Measurements from ENCODE around the gene MGAT4B. TPM values are rescaled to one million over a fixed set of nuclear protein-coding genes. Genes with fewer than 3 reads are reported as not detected.

The MGAT4B gene
- 154 and 178 TPM in 2 replicates for total RNA-seq

GRCh38 chr5:179806250-179807048 is at the start of gene MGAT4B:
Gene MGAT4B (minus strand): TSS chr5:179806866. CDS start chr5:179806583, 283 bp downstream.

GRCh38 chr5:179820483-179821297 is 14.0 kb upstream of the MGAT4B start, which contains the start of gene SQSTM1:
Gene SQSTM1 (plus strand): TSS chr5:179820905. CDS start chr5:179820937, 32 bp downstream.

GRCh38 chr5:179793468-179794139 is 13.1 kb downstream of the MGAT4B start, which contains the start of gene LTC4S:
Gene LTC4S (plus strand): TSS chr5:179793986. CDS start chr5:179794081, 95 bp downstream.

Other genes starting within 250 kb of the MGAT4B start
- gene HNRNPH1, start 183.2 kb downstream of the MGAT4B start, total RNA-seq: 169 and 209 TPM in 2 replicates
- gene CBY3, start 125.8 kb downstream of the MGAT4B start, total RNA-seq: not detected in 2 replicates
- 434 and 490 TPM in 2 replicates for gene CANX, start 107.9 kb downstream of the MGAT4B start, total RNA-seq
- 12.5 and 14.4 TPM in 2 replicates for gene MAML1, start 74.0 kb downstream of the MGAT4B start, total RNA-seq
- 9.9 and 13.9 TPM in 2 replicates for gene LTC4S, start 12.9 kb downstream of the MGAT4B start, total RNA-seq
- 292 and 448 TPM in 2 replicates for gene SQSTM1, start 14.0 kb upstream of the MGAT4B start, total RNA-seq
- gene MRNIP, start 52.0 kb upstream of the MGAT4B start, total RNA-seq: 7.6 and 7.8 TPM in 2 replicates
- 83.0 and 88.1 TPM in 2 replicates for gene TBC1D9B, start 101.0 kb upstream of the MGAT4B start, total RNA-seq

All from cardiac atrium fibroblast (primary cell).